Activated CD4-positive, alpha-beta memory T cell treated with anti-CD3 and anti-CD28 coated beads, Interleukin-2, amount 10 ng/mL, durations not matched to agents 7 days and 5 days (primary cell): ENCODE measurements around the gene ACAP2. TPM values are rescaled to one million over a fixed set of nuclear protein-coding genes. Genes with fewer than 3 reads are reported as not detected.

Experiments used
- CTCF ChIA-PET: fragments of 350-600 bp; sonication (Branson Sonifier 250); formaldehyde crosslinking; loops from one replicate; lab custom pipeline; 2021; ENCODE audit warnings: antibody characterized with exemption, inconsistent platforms; lab: Charles Lee
- POLR2A ChIA-PET: fragments of 350-600 bp; sonication (Branson Sonifier 250); formaldehyde crosslinking; loops from one replicate; lab custom pipeline; 2021; ENCODE audit warnings: antibody characterized with exemption; lab: Charles Lee
- DNase-seq: peaks from one replicate; pipeline ENCODE4 v3.0.0-alpha.2; 2020
- H3K27ac Mint-ChIP-seq: one replicate; pipeline ENCODE4 v1.8.0; 2021; ENCODE audit warnings: mild to moderate bottlenecking, mixed read lengths
- H3K27me3 Mint-ChIP-seq: one replicate; pipeline ENCODE4 v1.8.0; 2021; ENCODE audit warnings: mixed read lengths
- H3K36me3 Mint-ChIP-seq: one replicate; pipeline ENCODE4 v1.8.0; 2021; ENCODE audit warnings: low read depth, mixed read lengths
- H3K4me1 Mint-ChIP-seq: one replicate; pipeline ENCODE4 v1.8.0; 2021; ENCODE audit warnings: mixed read lengths
- H3K4me3 Mint-ChIP-seq: one replicate; pipeline ENCODE4 v1.8.0; 2021; ENCODE audit warnings: mild to moderate bottlenecking, mixed read lengths
- H3K9me3 Mint-ChIP-seq: one replicate; pipeline ENCODE4 v1.8.0; 2021; ENCODE audit warnings: mixed read lengths
- total RNA-seq, 2 experiments: library from RNA; stranded (reverse); gene quantifications; one replicate each; pipeline ENCODE4 v1.2.3, GENCODE V29; 2021

ACAP2 gene
- total RNA-seq, 2 experiments from 2014 or later = 76.0 to 77.4 TPM

DNA sequence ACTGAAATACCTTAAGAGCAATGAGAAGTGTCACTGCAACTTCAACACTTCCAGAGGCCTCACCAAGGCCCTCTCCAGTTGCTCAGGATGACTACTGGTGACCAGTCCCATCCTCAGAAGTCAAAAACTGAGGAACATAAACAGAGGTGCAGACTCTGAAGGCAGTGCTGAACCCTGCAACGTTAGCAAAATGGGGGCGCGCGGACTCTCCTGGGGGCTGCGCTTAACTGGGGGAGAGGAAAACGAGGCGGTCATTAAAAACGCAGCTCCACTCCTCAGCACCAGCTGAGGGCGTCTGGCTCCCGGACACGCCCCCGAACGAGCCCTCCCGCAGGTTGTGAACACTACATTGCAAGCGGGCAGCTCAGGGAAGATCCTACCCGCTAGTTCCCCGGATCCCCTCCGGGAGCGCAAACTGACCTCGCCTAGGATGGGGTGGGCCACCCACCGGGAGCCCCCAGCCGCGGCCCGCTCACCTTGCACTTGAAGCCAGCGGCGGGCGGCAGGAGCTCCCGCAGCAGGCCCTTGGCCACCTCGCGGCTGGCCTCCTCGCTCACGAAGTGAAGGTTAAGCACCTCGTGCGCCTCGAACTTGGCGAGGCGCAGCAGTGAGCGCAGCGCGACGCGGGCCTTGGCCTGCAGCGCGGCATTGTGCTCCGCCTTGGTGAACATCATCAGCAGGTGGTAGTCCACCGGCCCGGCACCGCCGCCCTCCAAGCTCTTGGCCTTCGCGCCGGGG lies 172.6 kb downstream of the ACAP2 start:
- Mint-ChIP-seq H3K4me1 (peaks cover 22% of the 10 kb centered on the region), H3K27me3 (no peaks in the 10 kb centered on the region), H3K4me3 (peak overlapping the region; percentile 75), H3K36me3 (no peaks in the 10 kb centered on the region), H3K27ac (peak overlapping the region; percentile 38), H3K9me3 (no peaks in the 10 kb centered on the region)
- peak; percentile 45 for DNase-seq
- ChIA-PET CTCF (interaction anchor here (0.5 to 5.3 kb wide), 32 partner anchors 8 to 598 kb away, joined by 3 to 194 read pairs (median 10); partner anchors contain the start of genes ACAP2, LSG1 and PPP1R2), POLR2A (interaction anchor here (0.8 to 3.7 kb wide), 19 partner anchors 9 to 638 kb away, joined by 3 to 33 read pairs (median 4); partner anchors contain the start of genes ACAP2, LSG1, PPP1R2 and TNK2)

DNA sequence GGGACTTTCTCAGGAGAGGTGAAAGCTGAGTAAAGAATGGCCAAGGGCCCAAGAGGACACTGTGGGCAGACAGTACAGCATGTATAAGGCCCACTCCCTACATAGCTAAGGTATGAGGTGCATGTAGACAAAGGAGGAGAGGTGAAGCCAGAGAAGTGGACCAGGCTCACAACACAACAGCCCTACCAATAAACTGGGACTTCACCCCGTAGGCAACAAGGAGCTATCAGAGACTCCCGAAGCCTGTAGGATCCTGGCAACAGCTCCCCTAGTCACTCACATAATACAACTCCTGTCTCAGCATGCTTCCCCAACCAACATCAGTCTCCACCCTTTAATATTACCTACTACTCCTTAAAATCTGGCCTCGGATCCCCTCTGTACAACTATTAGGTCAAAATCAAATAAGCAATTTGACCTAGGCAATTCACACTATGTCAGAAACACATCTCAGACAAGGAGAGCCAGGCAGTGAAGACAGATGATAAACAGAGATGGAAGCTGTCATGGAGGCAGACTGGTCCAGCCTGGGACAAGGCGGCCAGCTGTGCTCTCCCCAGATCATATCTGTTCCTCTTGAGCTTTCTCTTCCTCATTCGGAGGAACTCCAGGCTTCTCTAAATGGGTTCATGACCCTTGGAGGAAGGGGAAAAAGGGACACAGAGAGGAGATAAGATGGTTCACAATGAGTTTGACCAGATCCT lies 173.3 kb downstream of the ACAP2 start:
- peak overlapping the region; percentile 75 for H3K4me3 Mint-ChIP-seq
- no peak overlapping the region for H3K27ac Mint-ChIP-seq
- no peak for DNase-seq
- ChIA-PET POLR2A (interaction anchor here (1.0 to 3.7 kb wide), 11 partner anchors 8 to 586 kb away, joined by 3 to 33 read pairs (median 4); partner anchors contain the start of genes ACAP2 and PPP1R2), CTCF (interaction anchor here (0.7 to 5.3 kb wide), 16 partner anchors 8 to 597 kb away, joined by 3 to 194 read pairs (median 18); partner anchors contain the start of genes ACAP2, LSG1 and PPP1R2)
- no peaks in the 10 kb centered on the region for H3K9me3 Mint-ChIP-seq
- no peaks in the 10 kb centered on the region for H3K36me3 Mint-ChIP-seq
- H3K27me3 Mint-ChIP-seq = no peaks in the 10 kb centered on the region
- H3K4me1 Mint-ChIP-seq = peaks cover 22% of the 10 kb centered on the region

DNA sequence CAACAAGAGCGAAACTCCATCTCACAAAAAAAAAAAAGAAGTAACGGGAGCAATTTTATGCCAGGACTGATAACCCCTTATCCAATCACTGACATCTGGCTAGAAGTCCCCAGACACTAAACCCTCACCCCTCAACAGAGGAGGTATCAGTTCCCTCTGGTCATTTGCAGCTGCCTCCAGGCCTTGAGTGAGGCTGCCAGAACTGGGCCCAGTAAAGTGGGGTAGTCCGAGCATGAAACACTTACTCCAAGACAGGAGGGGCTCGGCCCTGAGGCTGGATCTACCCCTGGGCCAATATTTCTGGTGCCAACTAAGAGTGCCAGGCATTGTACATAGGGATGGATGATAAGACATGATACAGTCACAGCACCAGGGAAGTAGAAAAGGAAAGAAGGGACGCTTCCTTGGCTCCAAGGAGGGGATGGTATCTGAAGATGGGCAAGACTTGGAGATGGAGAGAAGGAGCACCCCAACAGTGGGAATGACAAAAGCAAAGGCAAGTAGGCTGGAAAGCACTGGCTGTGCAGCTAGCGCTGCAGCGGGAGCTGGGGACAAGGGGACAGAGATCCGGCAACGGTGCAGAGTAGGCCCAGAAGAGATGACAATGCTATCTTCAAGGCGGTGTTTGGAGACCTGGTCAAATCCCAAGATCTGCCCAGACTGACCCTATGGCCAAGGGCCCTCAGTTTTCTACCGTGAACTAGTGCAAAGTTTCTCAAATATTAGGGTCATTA lies 174.1 kb downstream of the ACAP2 start:
- H3K4me3 Mint-ChIP-seq = no peak overlapping the region
- H3K4me1 Mint-ChIP-seq = peaks cover 22% of the 10 kb centered on the region
- no peak for DNase-seq
- CTCF ChIA-PET = interaction anchor here (0.7 to 4.2 kb wide), 6 partner anchors 8 to 596 kb away, joined by 4 to 194 read pairs (median 40); partner anchors contain the start of genes LSG1 and PPP1R2
- POLR2A ChIA-PET = interaction anchor here (1.5 to 3.7 kb wide), 4 partner anchors 7 to 273 kb away, joined by 6 to 33 read pairs (median 14); partner anchors contain the start of genes ACAP2 and PPP1R2
- H3K27me3 Mint-ChIP-seq = no peaks in the 10 kb centered on the region
- H3K27ac Mint-ChIP-seq = no peak overlapping the region
- H3K36me3 Mint-ChIP-seq = no peaks in the 10 kb centered on the region
- no peaks in the 10 kb centered on the region for H3K9me3 Mint-ChIP-seq

DNA sequence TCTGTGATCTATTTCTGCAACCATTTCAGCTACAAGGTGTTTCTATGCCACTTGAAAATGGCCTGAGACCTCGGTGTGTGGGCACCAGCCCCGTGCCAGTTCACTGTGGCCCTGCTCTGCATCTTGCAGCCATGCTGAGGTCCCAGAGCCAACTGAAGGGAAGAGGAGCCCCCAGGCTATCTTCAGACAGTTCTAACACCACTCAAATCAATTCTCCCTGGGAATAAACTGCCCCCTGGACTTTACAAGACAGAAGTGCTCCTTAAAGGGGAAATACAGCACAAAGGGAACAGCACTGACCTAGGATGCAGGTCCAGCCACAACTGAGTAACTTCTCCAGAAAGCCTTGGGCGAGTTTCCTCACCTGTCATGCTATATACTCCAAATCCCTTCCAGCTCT lies 175.7 kb downstream of the ACAP2 start:
- CTCF ChIA-PET = no interaction called here
- Mint-ChIP-seq H3K36me3 (no peaks in the 10 kb centered on the region), H3K27ac (no peak overlapping the region), H3K9me3 (no peaks in the 10 kb centered on the region), H3K4me3 (no peak overlapping the region), H3K4me1 (peaks cover 22% of the 10 kb centered on the region), H3K27me3 (no peaks in the 10 kb centered on the region)
- DNase-seq = no peak
- POLR2A ChIA-PET = no interaction called here

DNA sequence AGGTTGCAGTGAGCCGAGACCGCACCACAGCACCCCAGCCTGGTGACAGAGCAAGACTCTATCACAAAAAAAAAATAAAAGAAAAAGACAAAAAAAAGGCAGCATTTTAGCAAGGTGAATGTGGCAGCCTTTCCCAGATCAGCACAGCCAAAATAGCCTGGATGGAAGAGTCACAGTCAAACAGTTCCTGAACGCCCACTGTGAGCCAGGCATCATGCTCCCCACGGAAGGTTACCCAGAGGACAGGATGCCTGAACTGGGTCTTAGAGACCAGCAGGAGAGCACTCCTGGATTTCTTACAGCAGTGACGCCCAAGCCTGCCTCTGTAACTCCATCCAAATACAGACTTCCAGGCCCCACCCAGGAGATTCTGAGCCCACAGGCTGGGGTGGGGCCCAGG lies 176.4 kb downstream of the ACAP2 start:
- ChIA-PET CTCF (no interaction called here), POLR2A (no interaction called here)
- no peaks in the 10 kb centered on the region for H3K27me3 Mint-ChIP-seq
- H3K4me3 Mint-ChIP-seq = no peak overlapping the region
- DNase-seq = no peak
- H3K9me3 Mint-ChIP-seq = no peaks in the 10 kb centered on the region
- peaks cover 21% of the 10 kb centered on the region for H3K4me1 Mint-ChIP-seq
- H3K27ac Mint-ChIP-seq = no peak overlapping the region
- H3K36me3 Mint-ChIP-seq = no peaks in the 10 kb centered on the region

DNA sequence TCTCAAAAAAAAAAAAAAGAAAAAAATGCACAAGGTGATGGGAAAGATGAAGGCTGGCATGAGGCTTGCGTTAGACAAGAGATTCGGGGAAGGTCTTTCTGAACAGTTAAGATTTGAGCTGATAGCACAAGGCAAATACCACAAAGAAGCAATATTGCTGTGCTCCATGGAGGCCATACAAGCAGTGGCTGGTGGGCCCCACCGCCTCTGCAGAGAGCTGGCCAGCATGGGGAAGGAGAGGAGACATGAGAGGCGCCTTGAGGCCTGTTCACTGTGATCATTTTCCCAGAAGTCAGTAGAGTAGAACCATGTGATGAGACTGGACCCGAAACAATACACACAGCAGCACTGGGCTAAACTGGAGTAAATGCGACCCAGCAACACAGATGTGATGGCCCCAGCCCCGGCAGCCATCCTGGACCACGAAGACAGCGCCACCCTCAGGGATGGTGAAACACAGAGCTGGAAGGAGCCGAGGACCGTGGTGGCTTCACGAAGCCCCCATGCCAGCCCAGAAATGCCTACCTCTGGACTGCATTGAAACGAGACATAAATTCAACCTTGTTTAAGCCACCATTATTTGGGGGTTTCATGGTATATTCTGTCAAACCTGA lies 177.3 kb downstream of the ACAP2 start:
- Mint-ChIP-seq H3K4me1 (peaks cover 30% of the 10 kb centered on the region), H3K4me3 (no peak overlapping the region), H3K36me3 (no peaks in the 10 kb centered on the region), H3K27ac (no peak overlapping the region), H3K27me3 (no peaks in the 10 kb centered on the region), H3K9me3 (no peaks in the 10 kb centered on the region)
- POLR2A ChIA-PET = no interaction called here
- DNase-seq = no peak
- CTCF ChIA-PET = interaction anchor here (0.7 kb wide), 1 partner anchor 10 kb away, joined by 3 read pairs; no protein-coding TSS in a partner anchor

DNA sequence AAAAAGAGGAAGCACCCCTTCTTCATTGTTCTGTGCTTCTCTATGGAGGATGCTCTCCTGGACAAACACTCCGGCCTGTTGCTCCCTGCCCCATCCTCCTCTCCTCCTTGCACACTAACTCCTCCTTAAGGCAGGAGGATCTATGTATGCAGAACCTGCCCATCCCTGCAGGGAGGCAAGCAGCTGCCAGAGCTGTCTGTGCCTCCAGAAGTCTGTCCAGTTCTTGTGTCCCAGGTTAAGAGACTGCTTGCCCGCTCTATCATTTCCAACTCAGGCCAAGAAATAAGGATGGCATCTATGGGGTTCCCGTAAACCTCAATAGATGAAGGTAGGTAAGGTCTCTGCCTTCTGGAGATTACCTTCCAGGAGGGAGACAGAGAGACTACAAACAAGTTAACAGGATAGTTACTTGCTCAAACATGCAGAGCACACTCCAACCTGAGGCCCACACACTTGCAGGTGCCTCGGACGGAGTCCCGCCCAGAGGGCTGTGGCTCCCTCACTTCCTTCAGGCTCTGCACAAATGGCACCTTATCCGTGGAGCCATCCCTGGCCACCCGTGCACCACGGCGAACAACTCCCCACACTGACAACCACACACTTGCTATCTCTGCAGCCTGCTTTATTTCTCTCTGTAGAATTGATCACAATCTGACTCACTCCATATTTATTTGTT lies 178.8 kb downstream of the ACAP2 start:
- no peak overlapping the region for H3K4me3 Mint-ChIP-seq
- no peaks in the 10 kb centered on the region for H3K9me3 Mint-ChIP-seq
- H3K27me3 Mint-ChIP-seq = no peaks in the 10 kb centered on the region
- H3K36me3 Mint-ChIP-seq = no peaks in the 10 kb centered on the region
- ChIA-PET CTCF (interaction anchor here (0.9 to 3.9 kb wide), 2 partner anchors 8 to 158 kb away, joined by 3 to 74 read pairs; partner anchors contain the start of gene XXYLT1), POLR2A (no interaction called here)
- DNase-seq = no peak
- H3K27ac Mint-ChIP-seq = no peak overlapping the region
- H3K4me1 Mint-ChIP-seq = peaks cover 21% of the 10 kb centered on the region

DNA sequence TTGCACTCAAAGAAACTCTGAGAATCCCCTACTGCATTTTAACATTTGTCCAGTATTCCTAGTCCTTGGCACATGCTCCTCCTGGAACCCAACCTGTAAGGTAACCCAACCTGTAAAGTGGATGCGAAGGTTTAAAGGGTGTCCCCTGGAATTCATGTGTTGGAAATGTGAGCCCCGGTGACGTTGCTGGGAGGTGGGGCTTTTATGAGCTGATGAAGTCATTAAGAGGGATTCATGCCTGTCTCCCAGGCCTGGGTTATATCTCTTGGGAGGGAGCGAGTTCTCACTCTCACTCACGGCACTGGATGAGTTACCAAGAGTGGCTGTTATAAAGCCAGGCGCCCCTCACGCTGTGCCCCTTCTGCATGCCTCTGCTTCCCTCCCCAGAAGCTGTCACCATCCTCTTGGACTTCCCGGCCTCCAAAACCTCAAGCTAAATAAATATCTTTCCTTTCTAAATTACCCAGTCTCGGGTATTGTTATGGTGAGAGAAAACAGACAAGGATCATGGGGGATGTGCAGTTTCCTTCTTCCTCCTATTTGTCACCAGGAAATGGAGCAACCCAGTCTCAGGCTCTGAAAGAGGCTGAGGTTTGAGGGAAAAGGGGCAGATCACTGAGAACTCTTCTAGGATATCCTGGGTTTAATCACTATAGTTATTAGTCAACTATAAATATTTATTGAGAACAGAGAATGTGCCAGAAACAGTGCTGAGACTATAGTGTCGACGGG lies 179.5 kb downstream of the ACAP2 start:
- no peak for DNase-seq
- ChIA-PET CTCF (interaction anchor here (0.9 to 3.9 kb wide), 3 partner anchors 9 to 581 kb away, joined by 3 to 74 read pairs (median 5); partner anchors contain the start of gene XXYLT1), POLR2A (interaction anchor here (1.6 kb wide), 1 partner anchor 581 kb away, joined by 5 read pairs; no protein-coding TSS in a partner anchor)
- Mint-ChIP-seq H3K27ac (no peak overlapping the region), H3K4me3 (no peak overlapping the region), H3K36me3 (no peaks in the 10 kb centered on the region), H3K27me3 (no peaks in the 10 kb centered on the region), H3K9me3 (no peaks in the 10 kb centered on the region), H3K4me1 (peaks cover 24% of the 10 kb centered on the region)

DNA sequence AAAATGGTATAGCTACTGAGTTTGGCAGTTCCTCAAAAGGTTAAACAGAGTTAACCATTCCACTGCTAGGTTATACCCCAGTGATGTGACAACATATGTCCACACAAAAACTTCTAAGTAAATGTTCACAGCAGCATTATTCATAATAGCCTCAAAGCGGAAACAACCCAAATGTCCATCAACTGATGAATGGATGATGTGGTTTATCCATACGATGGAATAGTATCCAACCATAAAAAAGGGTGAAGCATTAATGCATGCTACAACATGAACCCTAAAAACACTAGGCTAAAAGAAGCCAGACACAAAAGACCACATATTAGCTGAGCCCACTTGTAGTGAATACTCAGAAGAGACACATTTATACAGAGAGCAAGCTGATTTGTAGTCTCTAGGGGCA lies 180.9 kb downstream of the ACAP2 start:
- ChIA-PET POLR2A (interaction anchor here (1.6 to 2.6 kb wide), 2 partner anchors 8 to 579 kb away, joined by 5 to 20 read pairs; partner anchors contain the start of gene XXYLT1), CTCF (interaction anchor here (1.5 to 3.9 kb wide), 3 partner anchors 10 to 590 kb away, joined by 3 to 74 read pairs (median 15); partner anchors contain the start of genes LSG1 and XXYLT1)
- DNase-seq = no peak
- Mint-ChIP-seq H3K4me1 (peaks cover 24% of the 10 kb centered on the region), H3K4me3 (no peak overlapping the region), H3K9me3 (no peaks in the 10 kb centered on the region), H3K27ac (no peak overlapping the region), H3K27me3 (no peaks in the 10 kb centered on the region), H3K36me3 (no peaks in the 10 kb centered on the region)

DNA sequence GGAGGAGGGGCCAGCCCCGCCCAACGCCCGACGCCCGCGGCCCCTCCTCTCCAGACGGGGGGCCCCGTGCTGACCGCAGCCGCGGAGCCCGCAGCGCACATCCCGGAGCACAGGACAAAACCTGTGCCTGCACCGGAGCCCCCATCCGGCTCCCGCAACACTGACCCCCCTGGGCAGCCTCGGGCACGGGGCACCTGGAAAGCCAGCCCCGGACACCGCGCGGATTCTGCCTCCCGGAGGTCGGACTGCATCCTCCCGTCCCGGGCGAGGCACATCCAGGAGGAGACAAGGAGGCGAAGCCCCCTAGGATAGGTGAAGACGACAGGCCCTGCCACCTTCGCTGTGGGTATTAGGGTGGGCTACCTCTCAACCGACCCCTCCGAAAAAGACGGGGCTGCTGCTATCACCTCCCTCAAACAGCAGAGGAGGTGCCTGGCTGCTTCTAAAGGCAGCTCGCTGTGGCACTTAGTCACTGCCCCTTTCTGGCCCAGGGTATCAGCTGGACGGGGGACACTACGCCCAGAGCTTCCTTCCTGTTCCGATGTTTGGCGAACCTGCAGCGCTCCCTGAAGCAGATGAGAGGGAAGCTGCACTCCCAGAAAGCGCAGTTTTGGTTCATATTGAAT lies 182.4 kb downstream of the ACAP2 start:
- H3K36me3 Mint-ChIP-seq = no peaks in the 10 kb centered on the region
- peak overlapping the region; percentile 52 for H3K27ac Mint-ChIP-seq
- peak; percentile 41 for DNase-seq

More for the DNA sequence above, 182.4 kb downstream of the ACAP2 start:
- CTCF ChIA-PET = interaction anchor here (0.5 to 3.9 kb wide), 10 partner anchors 9 to 589 kb away, joined by 3 to 74 read pairs (median 4); partner anchors contain the start of genes LSG1 and XXYLT1
- Mint-ChIP-seq H3K27me3 (no peaks in the 10 kb centered on the region), H3K9me3 (no peaks in the 10 kb centered on the region), H3K4me1 (peaks cover 24% of the 10 kb centered on the region), H3K4me3 (peak overlapping the region; percentile 68)
- POLR2A ChIA-PET = interaction anchor here (0.9 to 2.6 kb wide), 3 partner anchors 10 to 589 kb away, joined by 3 to 20 read pairs (median 4); partner anchors contain the start of genes LSG1 and XXYLT1
